WTC11 (cell line): ENCODE results near the gene SLC44A5. TPM values are rescaled to one million over a fixed set of nuclear protein-coding genes. Genes with fewer than 3 reads are reported as not detected.

Source experiments
- ATAC-seq: fragments of 200-7000 bp; cut with Tn5 transposase; 2 replicates; pipeline ENCODE4 v1.10.0; 2021; ENCODE audit warnings: mild to moderate bottlenecking, moderate library complexity
- CTCF ChIA-PET: fragments of 300-600 bp; sonication (Branson Sonifier 250); formaldehyde crosslinking; loops from one replicate; lab custom pipeline; 2021; ENCODE audit warnings: antibody characterized with exemption; lab: Charles Lee
- POLR2A ChIA-PET: fragments of 350-600 bp; sonication (Branson Sonifier 250); formaldehyde crosslinking; loops from one replicate; lab custom pipeline; 2021; ENCODE audit warnings: antibody characterized with exemption; lab: Charles Lee
- DNase-seq: peaks from one replicate; pipeline ENCODE4 v3.0.0; 2021; ENCODE audit warnings: low spot score
- H3K27ac Mint-ChIP-seq: 2 replicates; pipeline ENCODE4 v1.8.0; 2021; ENCODE audit warnings: mixed read lengths
- H3K27me3 Mint-ChIP-seq: 2 replicates; pipeline ENCODE4 v1.8.0; 2021; ENCODE audit warnings: low read depth, mild to moderate bottlenecking, moderate library complexity, mixed read lengths
- H3K36me3 Mint-ChIP-seq: 2 replicates; pipeline ENCODE4 v1.8.0; 2021; ENCODE audit warnings: mixed read lengths
- H3K4me1 Mint-ChIP-seq: 2 replicates; pipeline ENCODE4 v1.8.0; 2022; ENCODE audit warnings: mixed read lengths
- H3K4me3 Mint-ChIP-seq: 2 replicates; pipeline ENCODE4 v1.8.0; 2021; ENCODE audit warnings: mild to moderate bottlenecking, moderate library complexity, mixed read lengths
- H3K9me3 Mint-ChIP-seq: 2 replicates; pipeline ENCODE4 v1.8.0; 2021; ENCODE audit warnings: mixed read lengths
- CREM ChIP-seq: sonication (generic); formaldehyde crosslinking; IDR thresholded peaks from 2 replicates; pipeline ENCODE4 v1.8.1; 2022; ENCODE audit warnings: mild to moderate bottlenecking, missing genetic modification reagents, moderate library complexity
- ETV6 ChIP-seq: sonication (generic); formaldehyde crosslinking; IDR thresholded peaks from 2 replicates; pipeline ENCODE4 v1.8.1; 2022; ENCODE audit warnings: mild to moderate bottlenecking, missing genetic modification reagents
- IRF1 ChIP-seq: sonication (generic); formaldehyde crosslinking; IDR thresholded peaks from 2 replicates; pipeline ENCODE4 v1.8.0; 2023; ENCODE audit warnings: missing genetic modification reagents
- JUN ChIP-seq: sonication (generic); formaldehyde crosslinking; IDR thresholded peaks from 2 replicates; pipeline ENCODE4 v1.8.0; 2023; ENCODE audit warnings: mild to moderate bottlenecking, missing genetic modification reagents
- NFYB ChIP-seq: sonication (generic); formaldehyde crosslinking; conservative IDR thresholded peaks from 2 replicates; pipeline ENCODE4 v1.8.0; 2022; ENCODE audit warnings: low read depth, missing genetic modification reagents
- NR1H2 ChIP-seq: sonication (generic); formaldehyde crosslinking; IDR thresholded peaks from 2 replicates; pipeline ENCODE4 v1.9.0; 2021; ENCODE audit warnings: mild to moderate bottlenecking, moderate library complexity, missing genetic modification reagents
- RELA ChIP-seq: sonication (generic); formaldehyde crosslinking; IDR thresholded peaks from 2 replicates; pipeline ENCODE4 v1.8.1; 2022; ENCODE audit warnings: missing genetic modification reagents, mild to moderate bottlenecking, borderline replicate concordance
- SMAD3 ChIP-seq: sonication (generic); formaldehyde crosslinking; IDR thresholded peaks from 2 replicates; pipeline ENCODE4 v1.8.0; 2022; ENCODE audit warnings: missing genetic modification reagents, mild to moderate bottlenecking, borderline replicate concordance
- USF2 ChIP-seq: sonication (generic); formaldehyde crosslinking; IDR thresholded peaks from 2 replicates; pipeline ENCODE4 v1.8.1; 2023; ENCODE audit warnings: mild to moderate bottlenecking, missing genetic modification reagents, moderate library complexity
- ZNF219 ChIP-seq: sonication (generic); formaldehyde crosslinking; IDR thresholded peaks from 2 replicates; pipeline ENCODE4 v1.8.0; 2023; ENCODE audit warnings: missing genetic modification reagents, mild to moderate bottlenecking, borderline replicate concordance
- ZNF263 ChIP-seq: sonication (generic); formaldehyde crosslinking; IDR thresholded peaks from 2 replicates; pipeline ENCODE4 v1.8.1; 2022; ENCODE audit warnings: low read depth, mild to moderate bottlenecking, moderate library complexity, missing genetic modification reagents
- ZNF425 ChIP-seq: fragments of 250-450 bp; sonication (Bioruptor Pico); conservative IDR thresholded peaks from 2 replicates; pipeline ENCODE4 v1.9.0; 2021; ENCODE audit warnings: mild to moderate bottlenecking
- total RNA-seq: library from RNA; stranded (reverse); gene quantifications from 3 replicates; pipeline ENCODE4 v1.2.3, GENCODE V29; 2021
- TF ChIP-seq, protein P1 (sequence below): sonication (generic); formaldehyde crosslinking; IDR thresholded peaks from 2 replicates; pipeline ENCODE4 v1.8.0; 2022; ENCODE audit warnings: mild to moderate bottlenecking, missing genetic modification reagents
- TF ChIP-seq, protein P2 (sequence below): sonication (generic); formaldehyde crosslinking; IDR thresholded peaks from 2 replicates; pipeline ENCODE4 v1.8.1; 2022; ENCODE audit warnings: mild to moderate bottlenecking, moderate library complexity, missing genetic modification reagents
- TF ChIP-seq, protein P3 (sequence below): sonication (generic); formaldehyde crosslinking; IDR thresholded peaks from 2 replicates; pipeline ENCODE4 v1.8.1; 2023; ENCODE audit warnings: mild to moderate bottlenecking, missing genetic modification reagents, moderate library complexity
- TF ChIP-seq, protein P4 (sequence below): fragments of 250-450 bp; sonication (Bioruptor Pico); IDR thresholded peaks from 2 replicates; pipeline ENCODE4 v2.1.2; 2022; ENCODE audit warnings: mild to moderate bottlenecking, moderate library complexity

Gene SLC44A5
- total RNA-seq, 1 experiment from 2014 or later: 1.8 TPM

GRCh38 chr1:75159154-75159553 is 451.8 kb downstream of the SLC44A5 start:
- H3K4me3 Mint-ChIP-seq: no peak overlapping the region
- peaks cover 22% of the 10 kb centered on the region for H3K4me1 Mint-ChIP-seq
- ATAC-seq: no peak
- TF ChIP-seq RELA (CRISPR knock-in tag) (no peak), IRF1 (CRISPR knock-in tag) (no peak), SMAD3 (no peak), ZNF219 (no peak), NFYB (CRISPR knock-in tag) (no peak), NR1H2 (CRISPR knock-in tag) (no peak), ZNF425 (CRISPR knock-in tag) (no peak), ZNF263 (CRISPR knock-in tag) (no peak), ETV6 (CRISPR knock-in tag) (no peak), JUN (CRISPR knock-in tag) (no peak), USF2 (CRISPR knock-in tag) (no peak), CREM (no peak)
- TF ChIP-seq, protein P1, sequence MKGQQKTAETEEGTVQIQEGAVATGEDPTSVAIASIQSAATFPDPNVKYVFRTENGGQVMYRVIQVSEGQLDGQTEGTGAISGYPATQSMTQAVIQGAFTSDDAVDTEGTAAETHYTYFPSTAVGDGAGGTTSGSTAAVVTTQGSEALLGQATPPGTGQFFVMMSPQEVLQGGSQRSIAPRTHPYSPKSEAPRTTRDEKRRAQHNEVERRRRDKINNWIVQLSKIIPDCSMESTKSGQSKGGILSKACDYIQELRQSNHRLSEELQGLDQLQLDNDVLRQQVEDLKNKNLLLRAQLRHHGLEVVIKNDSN (CRISPR knock-in tag): no peak
- TF ChIP-seq, protein P2, sequence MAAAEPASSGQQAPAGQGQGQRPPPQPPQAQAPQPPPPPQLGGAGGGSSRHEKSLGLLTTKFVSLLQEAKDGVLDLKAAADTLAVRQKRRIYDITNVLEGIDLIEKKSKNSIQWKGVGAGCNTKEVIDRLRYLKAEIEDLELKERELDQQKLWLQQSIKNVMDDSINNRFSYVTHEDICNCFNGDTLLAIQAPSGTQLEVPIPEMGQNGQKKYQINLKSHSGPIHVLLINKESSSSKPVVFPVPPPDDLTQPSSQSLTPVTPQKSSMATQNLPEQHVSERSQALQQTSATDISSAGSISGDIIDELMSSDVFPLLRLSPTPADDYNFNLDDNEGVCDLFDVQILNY (CRISPR knock-in tag): no peak
- TF ChIP-seq, protein P3, sequence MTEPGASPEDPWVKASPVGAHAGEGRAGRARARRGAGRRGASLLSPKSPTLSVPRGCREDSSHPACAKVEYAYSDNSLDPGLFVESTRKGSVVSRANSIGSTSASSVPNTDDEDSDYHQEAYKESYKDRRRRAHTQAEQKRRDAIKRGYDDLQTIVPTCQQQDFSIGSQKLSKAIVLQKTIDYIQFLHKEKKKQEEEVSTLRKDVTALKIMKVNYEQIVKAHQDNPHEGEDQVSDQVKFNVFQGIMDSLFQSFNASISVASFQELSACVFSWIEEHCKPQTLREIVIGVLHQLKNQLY (CRISPR knock-in tag): no peak
- TF ChIP-seq, protein P4, sequence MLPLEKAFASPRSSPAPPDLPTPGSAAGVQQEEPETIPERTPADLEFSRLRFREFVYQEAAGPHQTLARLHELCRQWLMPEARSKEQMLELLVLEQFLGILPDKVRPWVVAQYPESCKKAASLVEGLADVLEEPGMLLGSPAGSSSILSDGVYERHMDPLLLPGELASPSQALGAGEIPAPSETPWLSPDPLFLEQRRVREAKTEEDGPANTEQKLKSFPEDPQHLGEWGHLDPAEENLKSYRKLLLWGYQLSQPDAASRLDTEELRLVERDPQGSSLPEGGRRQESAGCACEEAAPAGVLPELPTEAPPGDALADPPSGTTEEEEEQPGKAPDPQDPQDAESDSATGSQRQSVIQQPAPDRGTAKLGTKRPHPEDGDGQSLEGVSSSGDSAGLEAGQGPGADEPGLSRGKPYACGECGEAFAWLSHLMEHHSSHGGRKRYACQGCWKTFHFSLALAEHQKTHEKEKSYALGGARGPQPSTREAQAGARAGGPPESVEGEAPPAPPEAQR (CRISPR knock-in tag): no peak
- TF ChIP-seq, all 79 proteins: peak for 0
- no peaks in the 10 kb centered on the region for H3K27me3 Mint-ChIP-seq
- no peaks in the 10 kb centered on the region for H3K36me3 Mint-ChIP-seq
- H3K27ac Mint-ChIP-seq: no peak overlapping the region
- ChIA-PET CTCF (no interaction called here), POLR2A (no interaction called here)
- DNase-seq: no peak
- no peaks in the 10 kb centered on the region for H3K9me3 Mint-ChIP-seq

Other genes starting within 250 kb of the SLC44A5 start
- 36.6 to 37.9 TPM (median 37.6 TPM) in 3 replicates for gene ACADM, start 113.6 kb upstream of the SLC44A5 start, total RNA-seq
- gene RABGGTB, start 175.1 kb upstream of the SLC44A5 start, total RNA-seq: 102 to 139 TPM (median 112 TPM) in 3 replicates
- gene MSH4, start 185.8 kb upstream of the SLC44A5 start, total RNA-seq: 0.27 to 0.33 TPM (median 0.30 TPM) in 3 replicates